NT2/D1 (cell line): ENCODE measurements around the gene HOXC10.

ENCODE experiments used
- DNase-seq: peaks from one replicate; pipeline ENCODE4 v3.0.0-alpha.2; 2011; ENCODE audit warnings: low read depth, low spot score
- H3K27me3 ChIP-seq: 2 replicates; pipeline ENCODE4 v1.6.0; 2011; ENCODE audit warnings: mild to moderate bottlenecking; ENCODE audit not compliant: insufficient read length, insufficient read depth
- H3K36me3 ChIP-seq: 2 replicates; pipeline ENCODE4 v1.6.1; 2011; ENCODE audit warnings: mild to moderate bottlenecking, low read length, mixed read lengths; ENCODE audit not compliant: insufficient read depth, insufficient read length
- H3K4me1 ChIP-seq: 2 replicates; pipeline ENCODE4 v1.5.1; 2011; ENCODE audit not compliant: insufficient read depth, insufficient read length
- H3K4me3 ChIP-seq: 2 replicates; pipeline ENCODE4 v1.5.1; 2011; ENCODE audit warnings: low read depth; ENCODE audit not compliant: insufficient read length
- H3K9ac ChIP-seq: 2 replicates; pipeline ENCODE4 v1.6.0; 2011; ENCODE audit warnings: low read depth; ENCODE audit not compliant: insufficient read length
- H3K9me3 ChIP-seq: 2 replicates; pipeline ENCODE4 v1.5.1; 2011; ENCODE audit warnings: mild to moderate bottlenecking, low read length; ENCODE audit not compliant: insufficient read depth
- SUZ12 ChIP-seq: IDR thresholded peaks from 2 replicates; pipeline ENCODE4 v1.6.1; 2011; ENCODE audit not compliant: insufficient read length, insufficient read depth; ENCODE audit errors: extremely low read depth
- YY1 ChIP-seq: IDR thresholded peaks from 2 replicates; pipeline ENCODE4 v1.6.1; 2011; ENCODE audit not compliant: insufficient read length, insufficient read depth
- ZNF274 ChIP-seq: IDR thresholded peaks from 2 replicates; pipeline ENCODE4 v1.6.1; 2011; ENCODE audit warnings: mild to moderate bottlenecking, low read depth, low read length

The HOXC10 gene

DNA sequence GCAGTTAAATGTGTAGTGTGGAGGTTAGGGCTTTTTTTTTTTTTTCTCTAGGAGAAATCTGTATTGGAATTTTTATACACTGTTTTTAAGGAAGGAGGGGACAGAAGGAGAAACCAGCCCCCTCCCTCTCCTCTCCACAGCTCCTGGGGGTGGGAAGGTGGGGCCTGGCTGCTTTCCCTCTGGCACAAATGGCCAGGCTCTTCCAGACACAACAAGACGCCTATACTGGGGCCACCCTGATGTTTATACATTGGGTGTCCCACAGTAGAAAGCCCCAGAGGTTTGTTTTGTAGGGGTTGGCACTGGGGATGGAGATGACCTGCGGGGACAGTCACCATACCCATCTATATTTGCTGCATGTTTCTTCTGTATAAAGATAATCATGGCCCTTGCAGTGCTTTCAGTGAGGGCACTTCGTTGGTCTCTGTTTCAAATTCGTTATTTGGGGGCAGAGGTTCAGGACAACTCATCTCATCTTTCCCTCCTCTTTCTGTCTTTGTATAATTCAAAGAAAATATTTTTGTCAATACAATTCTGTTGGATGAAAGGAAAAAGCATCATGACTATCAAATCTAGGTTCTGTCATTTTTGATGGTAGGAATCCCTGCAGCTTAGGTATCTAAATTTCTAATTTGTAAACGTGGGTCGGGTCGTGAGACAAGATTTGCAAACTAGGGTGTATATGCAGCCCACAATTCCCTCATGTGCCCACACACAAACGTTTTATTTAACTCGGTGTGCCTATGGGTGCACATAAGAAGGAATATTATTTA, 7.9 kb upstream of the HOXC10 start:
- Histone ChIP-seq H3K36me3 (no peaks in the 10 kb centered on the region), H3K4me3 (no peak overlapping the region), H3K4me1 (peaks cover 8% of the 10 kb centered on the region), H3K9ac (no peak overlapping the region), H3K9me3 (no peaks in the 10 kb centered on the region), H3K27me3 (peaks cover 100% of the 10 kb centered on the region)
- no peak for DNase-seq
- TF ChIP-seq SUZ12, result no peak

DNA sequence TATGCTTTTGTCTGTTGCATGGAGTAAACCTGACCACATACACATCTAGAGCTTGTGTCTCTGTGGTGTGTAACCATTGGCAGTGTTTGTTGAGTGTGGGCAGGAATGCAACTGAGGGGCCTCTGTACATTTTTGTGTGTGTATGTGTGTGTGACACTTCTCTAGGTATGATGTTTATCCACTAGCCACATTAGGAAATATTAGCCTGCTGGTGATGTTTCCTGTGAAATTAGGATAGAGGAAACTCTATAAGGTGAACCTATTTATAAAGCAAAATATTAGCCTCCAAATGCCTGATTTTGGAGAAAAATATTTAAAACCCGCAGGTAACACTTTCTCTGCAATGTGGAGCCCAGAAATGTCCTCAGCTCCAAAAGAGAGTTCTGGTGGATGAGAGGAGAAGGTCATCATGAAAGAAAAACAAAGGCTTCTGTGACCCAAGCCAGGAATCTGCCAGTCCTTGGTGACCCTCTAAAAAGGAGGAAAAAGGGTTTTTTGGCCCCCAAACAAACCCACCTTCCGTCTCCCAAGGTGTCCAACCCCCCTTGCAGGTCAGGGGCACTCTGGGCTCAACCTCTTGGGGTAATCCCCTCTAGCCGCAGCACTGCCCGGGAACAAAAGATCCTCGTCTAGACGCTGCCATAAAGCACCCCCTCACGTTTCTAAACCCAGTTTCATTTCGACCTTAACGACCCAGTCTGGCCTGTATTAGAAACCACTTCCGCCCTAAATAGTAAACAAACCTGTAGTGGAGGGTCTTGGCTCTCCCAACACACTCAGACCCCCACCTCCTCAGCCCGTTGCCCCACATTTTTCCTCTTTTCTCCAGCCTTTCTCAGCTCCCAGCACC, 7.1 kb upstream of the HOXC10 start:
- Histone ChIP-seq H3K27me3 (peaks cover 100% of the 10 kb centered on the region), H3K36me3 (no peaks in the 10 kb centered on the region), H3K9me3 (no peaks in the 10 kb centered on the region), H3K4me1 (peaks cover 8% of the 10 kb centered on the region), H3K4me3 (no peak overlapping the region), H3K9ac (no peak overlapping the region)
- no peak for TF ChIP-seq YY1
- no peak for TF ChIP-seq ZNF274
- TF ChIP-seq SUZ12, result no peak
- DNase-seq, result no peak

DNA sequence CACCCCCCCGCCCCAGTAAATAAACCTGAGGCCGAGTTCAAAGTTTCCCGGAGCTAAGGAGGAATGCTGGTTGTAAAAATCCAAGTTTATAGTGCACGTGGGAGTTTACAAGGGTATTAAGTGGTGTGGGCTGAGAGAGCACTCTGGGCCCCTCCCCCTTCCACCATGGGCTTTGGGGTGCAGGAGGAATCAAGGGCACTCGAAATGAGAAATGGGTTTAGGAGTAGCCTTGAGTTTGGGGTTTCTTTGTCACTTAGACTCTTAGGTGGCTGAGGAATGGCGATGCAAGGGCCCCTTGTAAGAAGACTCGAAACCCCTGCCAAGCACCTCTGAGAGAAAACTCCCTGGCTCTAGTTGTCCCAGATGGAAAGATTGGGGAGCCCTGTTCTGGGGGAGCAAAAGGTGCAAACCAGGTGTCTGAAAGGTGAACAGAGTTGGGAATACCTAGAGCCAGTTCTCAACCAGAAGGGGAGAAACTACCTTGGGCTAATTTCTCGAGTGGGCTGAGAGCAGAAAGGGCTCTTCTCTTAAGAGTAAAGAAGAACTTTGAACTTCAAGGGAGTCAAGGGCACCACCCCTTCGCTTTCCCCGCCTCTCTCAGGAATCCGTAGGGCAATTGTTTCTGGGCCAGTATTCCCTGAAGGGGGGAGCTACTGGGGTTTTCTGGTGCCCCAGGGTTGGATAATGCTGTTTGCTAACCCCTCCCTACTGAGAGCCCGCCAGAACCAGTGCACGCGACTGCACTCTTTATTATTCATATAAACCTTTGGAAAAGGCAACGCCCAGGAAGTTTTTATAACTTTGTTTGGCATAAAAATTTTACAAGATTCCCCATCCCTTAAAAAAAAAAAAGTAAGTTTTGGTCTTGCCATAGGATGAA, 6.2 kb upstream of the HOXC10 start:
- peaks cover 4% of the 10 kb centered on the region for H3K4me1 ChIP-seq
- no peaks in the 10 kb centered on the region for H3K9me3 ChIP-seq
- H3K36me3 ChIP-seq, result no peaks in the 10 kb centered on the region
- DNase-seq, result no peak
- no peak overlapping the region for H3K9ac ChIP-seq
- TF ChIP-seq YY1, result no peak
- no peak for TF ChIP-seq ZNF274
- TF ChIP-seq SUZ12, result no peak
- H3K27me3 ChIP-seq, result peaks cover 100% of the 10 kb centered on the region
- H3K4me3 ChIP-seq, result no peak overlapping the region

DNA sequence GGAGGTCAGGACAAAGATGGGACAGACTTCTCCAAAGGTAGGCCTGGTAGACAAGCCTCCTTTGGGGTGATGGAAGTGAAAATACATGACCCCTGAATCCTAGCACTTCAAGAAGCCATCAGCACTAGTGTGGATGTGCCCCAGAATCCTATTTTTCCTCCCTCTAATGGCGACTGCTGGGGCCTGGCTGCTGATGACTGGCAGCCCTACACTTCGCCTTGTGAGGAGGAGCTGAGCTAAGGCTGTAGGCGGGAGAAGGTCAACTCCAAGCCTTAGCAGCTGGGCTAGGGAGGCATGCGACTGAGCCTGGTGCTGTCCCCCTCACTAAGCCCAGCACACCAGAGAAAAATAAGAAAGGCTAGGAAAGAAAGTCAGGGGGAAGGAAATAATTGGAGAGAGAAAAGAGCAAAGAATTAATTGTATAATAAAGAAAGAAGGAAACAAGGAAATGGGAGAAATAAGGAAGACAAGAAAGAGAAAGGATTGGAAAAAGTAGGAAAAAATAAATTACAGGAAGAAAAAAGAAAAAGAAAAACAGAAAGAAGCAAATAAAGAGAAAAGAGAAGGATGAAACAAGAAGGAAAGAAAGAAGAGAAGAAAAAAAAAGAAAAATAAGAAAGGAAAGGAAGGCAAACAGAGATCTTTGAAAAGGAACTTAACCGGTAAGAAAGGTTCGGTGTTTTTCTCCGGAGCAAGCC, 4.7 kb upstream of the HOXC10 start:
- H3K4me3 ChIP-seq, result no peak overlapping the region
- H3K36me3 ChIP-seq, result no peaks in the 10 kb centered on the region
- no peak for DNase-seq
- H3K9ac ChIP-seq, result no peak overlapping the region
- peaks cover 96% of the 10 kb centered on the region for H3K27me3 ChIP-seq
- peaks cover 7% of the 10 kb centered on the region; the same call in 1 of the 2 replicates for H3K9me3 ChIP-seq
- TF ChIP-seq ZNF274 (no peak), YY1 (no peak), SUZ12 (no peak)
- peaks cover 4% of the 10 kb centered on the region for H3K4me1 ChIP-seq

DNA sequence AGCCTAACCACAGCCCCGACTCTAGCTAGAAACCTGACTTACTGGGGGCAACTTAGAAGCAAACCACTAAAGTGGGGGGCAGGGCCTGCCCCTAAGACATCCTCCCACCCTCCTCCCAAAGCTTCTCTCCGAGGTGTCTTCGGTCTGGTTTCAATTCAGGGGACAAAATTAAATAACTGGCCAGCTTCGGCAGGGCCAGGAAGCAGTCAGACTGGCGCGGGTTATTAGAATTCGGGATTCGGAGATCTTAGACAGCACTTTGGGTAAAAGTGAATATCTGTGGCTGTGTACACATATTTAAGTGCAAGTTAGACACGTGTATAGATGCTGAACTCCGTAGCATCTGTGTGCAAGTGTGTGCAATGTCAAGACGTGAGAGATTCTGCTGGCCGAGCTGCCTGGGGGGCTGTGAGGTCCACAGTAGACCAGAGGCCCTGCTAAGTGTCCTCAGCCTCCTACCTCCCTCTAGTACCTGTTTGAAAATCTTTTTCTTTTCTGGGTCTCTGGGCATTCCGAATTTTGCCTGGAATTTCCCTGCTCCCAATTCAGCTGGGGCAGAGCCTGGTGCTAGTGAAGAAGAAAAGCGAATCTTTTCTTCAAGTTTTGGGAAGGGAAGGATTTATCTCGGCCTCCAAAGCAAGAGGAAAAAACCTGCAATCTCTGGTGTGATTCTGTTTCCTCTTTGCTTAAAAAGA, 4.0 kb upstream of the HOXC10 start:
- Histone ChIP-seq H3K9me3 (peaks cover 11% of the 10 kb centered on the region; the same call in 1 of the 2 replicates), H3K27me3 (peaks cover 96% of the 10 kb centered on the region), H3K36me3 (no peaks in the 10 kb centered on the region), H3K4me1 (no peaks in the 10 kb centered on the region), H3K9ac (no peak overlapping the region), H3K4me3 (no peak overlapping the region)
- no peak for DNase-seq
- TF ChIP-seq YY1, result no peak
- no peak for TF ChIP-seq ZNF274
- no peak for TF ChIP-seq SUZ12
